Mesenchymal stem cell (in vitro differentiated cells and primary cell): ENCODE results near the gene ARHGAP24.

Experiments
- DNase-seq: peaks from one replicate; pipeline ENCODE4 v3.0.0-alpha.2; 2013
- H2AFZ ChIP-seq: one replicate; pipeline ENCODE4 v1.6.1; 2013; ENCODE audit warnings: low read depth, mild to moderate bottlenecking, control low read depth, inconsistent platforms, low read length, moderate library complexity
- H2AK5ac ChIP-seq: 2 replicates; pipeline ENCODE4 v1.6.1; 2013; ENCODE audit warnings: low read length, moderate library complexity, mild to moderate bottlenecking, inconsistent platforms; ENCODE audit not compliant: severe bottlenecking
- H2BK120ac ChIP-seq: one replicate; pipeline ENCODE4 v1.6.1; 2013; ENCODE audit warnings: low read depth, mild to moderate bottlenecking, inconsistent platforms, low read length, moderate library complexity
- H2BK12ac ChIP-seq, 2 experiments: one replicate each; pipeline ENCODE4 v1.6.1; 2013; ENCODE audit warnings: inconsistent platforms in 2 of 2, low read length in 2 of 2, mild to moderate bottlenecking in 2 of 2, moderate library complexity in 2 of 2, control low read depth in 1 of 2
- H2BK15ac ChIP-seq: one replicate; pipeline ENCODE4 v1.6.1; 2013; ENCODE audit warnings: mild to moderate bottlenecking, low read depth, inconsistent platforms; ENCODE audit not compliant: poor library complexity, severe bottlenecking
- H2BK5ac ChIP-seq: 2 replicates; pipeline ENCODE4 v1.6.1; 2013; ENCODE audit warnings: low read depth, mild to moderate bottlenecking, low read length, control low read depth, inconsistent platforms; ENCODE audit not compliant: poor library complexity, severe bottlenecking
- H3K14ac ChIP-seq, 2 experiments: one replicate each; pipeline ENCODE4 v1.6.1; 2013; ENCODE audit warnings: inconsistent platforms in 2 of 2, low read length in 2 of 2, control low read depth in 1 of 2, mild to moderate bottlenecking in 1 of 2, moderate library complexity in 1 of 2
- H3K18ac ChIP-seq, 2 experiments: one replicate each; pipeline ENCODE4 v1.6.1; 2013; ENCODE audit warnings: inconsistent platforms in 2 of 2, low read length in 2 of 2, control low read depth in 1 of 2, low read depth in 1 of 2, mild to moderate bottlenecking in 1 of 2
- H3K23ac ChIP-seq, 2 experiments: one replicate each; pipeline ENCODE4 v1.6.1; 2013; ENCODE audit warnings: inconsistent platforms in 2 of 2, low read length in 2 of 2, mild to moderate bottlenecking in 2 of 2, moderate library complexity in 2 of 2, control low read depth in 1 of 2
- H3K27ac ChIP-seq: 2 replicates; pipeline ENCODE4 v1.5.1; 2013; ENCODE audit warnings: mild to moderate bottlenecking, moderate library complexity, low read length, control low read depth, inconsistent platforms; ENCODE audit not compliant: poor library complexity, severe bottlenecking
- H3K27me3 ChIP-seq, 2 experiments: 2 replicates each; pipeline versions ENCODE4 v1.6.1 to v1.7.0; 2013; ENCODE audit warnings: low read length in 2 of 2, mild to moderate bottlenecking in 2 of 2, moderate library complexity in 2 of 2, control low read depth in 1 of 2, inconsistent platforms in 1 of 2; ENCODE audit not compliant: control insufficient read depth in 1 of 2, insufficient read depth in 1 of 2
- H3K36me3 ChIP-seq, 2 experiments: 2 replicates each; pipeline versions ENCODE4 v1.6.1 to v1.7.0; 2013; ENCODE audit warnings: low read length in 2 of 2, control low read depth in 1 of 2, inconsistent platforms in 1 of 2, low read depth in 1 of 2, mild to moderate bottlenecking in 1 of 2; ENCODE audit not compliant: insufficient read depth in 2 of 2, control insufficient read depth in 1 of 2
- H3K4ac ChIP-seq, 2 experiments: one replicate each; pipeline ENCODE4 v1.6.1; 2013; ENCODE audit warnings: inconsistent platforms in 2 of 2, low read length in 2 of 2, mild to moderate bottlenecking in 2 of 2, moderate library complexity in 2 of 2, control low read depth in 1 of 2, low read depth in 1 of 2
- H3K4me1 ChIP-seq: 2 replicates; pipeline ENCODE4 v1.6.1; 2013; ENCODE audit warnings: low read depth, low read length, control low read depth; ENCODE audit not compliant: control insufficient read depth, insufficient read depth
- H3K4me2 ChIP-seq: 2 replicates; pipeline ENCODE4 v1.6.1; 2013; ENCODE audit warnings: low read length, mild to moderate bottlenecking, inconsistent platforms; ENCODE audit not compliant: poor library complexity, severe bottlenecking
- H3K4me3 ChIP-seq, 2 experiments: 2 replicates each; pipeline versions ENCODE4 v1.5.1 to v1.7.0; 2013; ENCODE audit warnings: low read length in 2 of 2, mild to moderate bottlenecking in 2 of 2, control low read depth in 1 of 2, low read depth in 1 of 2; ENCODE audit not compliant: insufficient read depth in 1 of 2
- H3K79me1 ChIP-seq: replicated peaks from 2 replicates; pipeline ENCODE4 v1.6.1; 2013; ENCODE audit warnings: mild to moderate bottlenecking, control low read depth, low read length, inconsistent platforms; ENCODE audit not compliant: poor library complexity, severe bottlenecking
- H3K9ac ChIP-seq: 2 replicates; pipeline ENCODE4 v1.7.0; 2013; ENCODE audit warnings: mild to moderate bottlenecking, low read length, moderate library complexity
- H3K9me3 ChIP-seq: 2 replicates; pipeline ENCODE4 v1.7.0; 2013; ENCODE audit warnings: mild to moderate bottlenecking, low read length; ENCODE audit not compliant: control insufficient read depth
- H4K8ac ChIP-seq: one replicate; pipeline ENCODE4 v1.6.1; 2013; ENCODE audit warnings: inconsistent platforms, mild to moderate bottlenecking, low read length, moderate library complexity
- H4K91ac ChIP-seq: one replicate; pipeline ENCODE4 v1.6.1; 2013; ENCODE audit warnings: mild to moderate bottlenecking, low read length, inconsistent platforms
- WGBS: methylation state at CpG from one replicate; pipeline ENCODE4 v1.1.7; 2013; ENCODE audit warnings: mixed read lengths; 5-methylcytosine and 5-hydroxymethylcytosine counted together

The ARHGAP24 gene

GRCh38 chr4:86034616-86035015 is 559.7 kb downstream of the ARHGAP24 start:
- H2BK5ac ChIP-seq = no peak overlapping the region
- H4K8ac ChIP-seq = no peak overlapping the region
- H2BK120ac ChIP-seq = no peak overlapping the region
- no peaks in the 10 kb centered on the region for H3K9me3 ChIP-seq
- peak overlapping the region; percentile 76 for H3K9ac ChIP-seq
- H3K4me1 ChIP-seq = peaks cover 7% of the 10 kb centered on the region
- H3K36me3 ChIP-seq = no peaks in the 10 kb centered on the region
- DNase-seq = no peak
- no peak overlapping the region for H3K27ac ChIP-seq
- H4K91ac ChIP-seq = no peak overlapping the region
- H3K79me1 ChIP-seq = no peaks in the 10 kb centered on the region
- no peak overlapping the region for H3K4ac ChIP-seq
- H3K23ac ChIP-seq = no peak overlapping the region
- peak overlapping the region in 1 of 2 experiments; percentile 54 for H2BK12ac ChIP-seq
- no peak overlapping the region for H3K4me2 ChIP-seq
- WGBS = 99% methylated on average over 2 of the region's 2 CpGs
- no peak overlapping the region for H3K14ac ChIP-seq
- peak overlapping the region in 1 of 2 experiments; percentile 80 for H3K18ac ChIP-seq
- H2AK5ac ChIP-seq = no peak overlapping the region
- H2AFZ ChIP-seq = no peak overlapping the region
- H2BK15ac ChIP-seq = no peak overlapping the region
- H3K27me3 ChIP-seq = no peaks in the 10 kb centered on the region
- no peak overlapping the region for H3K4me3 ChIP-seq

GRCh38 chr4:86035688-86036087 is 560.7 kb downstream of the ARHGAP24 start:
- no peak for DNase-seq
- Histone ChIP-seq H4K91ac (no peak overlapping the region), H2BK15ac (no peak overlapping the region), H2AFZ (no peak overlapping the region), H4K8ac (no peak overlapping the region), H3K4me1 (peaks cover 5% of the 10 kb centered on the region), H3K79me1 (no peaks in the 10 kb centered on the region), H3K23ac (no peak overlapping the region), H3K4me3 (no peak overlapping the region), H3K9me3 (no peaks in the 10 kb centered on the region), H3K4me2 (no peak overlapping the region), H2AK5ac (no peak overlapping the region), H3K36me3 (no peaks in the 10 kb centered on the region), H3K27ac (peak overlapping the region; percentile 47), H3K27me3 (no peaks in the 10 kb centered on the region), H2BK120ac (no peak overlapping the region), H3K4ac (no peak overlapping the region), H2BK12ac (no peak overlapping the region), H3K14ac (no peak overlapping the region), H2BK5ac (no peak overlapping the region), H3K9ac (no peak overlapping the region), H3K18ac (no peak overlapping the region)
- WGBS = 95% methylated on average over 1 of the region's 1 CpG

- H3K4me2 ChIP-seq = peak overlapping the region; percentile 3
- H3K14ac ChIP-seq = no peak overlapping the region
- no peak overlapping the region for H3K18ac ChIP-seq
- no peak overlapping the region for H2BK5ac ChIP-seq
- no peak overlapping the region for H4K8ac ChIP-seq
- no peaks in the 10 kb centered on the region for H3K79me1 ChIP-seq
- H3K9ac ChIP-seq = no peak overlapping the region
- H2BK12ac ChIP-seq = no peak overlapping the region
- H2BK120ac ChIP-seq = no peak overlapping the region
- H2BK15ac ChIP-seq = no peak overlapping the region
- no peak overlapping the region for H2AK5ac ChIP-seq
- no peak overlapping the region for H2AFZ ChIP-seq
- no peak overlapping the region for H3K4ac ChIP-seq
- no peak overlapping the region for H3K4me3 ChIP-seq
- DNase-seq = peak; percentile 73
- 13% methylated on average over 2 of the region's 4 CpGs for WGBS
- H3K9me3 ChIP-seq = no peaks in the 10 kb centered on the region
- H3K36me3 ChIP-seq = no peaks in the 10 kb centered on the region
- H3K27me3 ChIP-seq = no peaks in the 10 kb centered on the region
- H4K91ac ChIP-seq = no peak overlapping the region
- H3K23ac ChIP-seq = no peak overlapping the region
- H3K4me1 ChIP-seq = peaks cover 5% of the 10 kb centered on the region
- peak overlapping the region; percentile 46 for H3K27ac ChIP-seq
These were observed 561.8 kb downstream of the ARHGAP24 start for GRCh38 chr4:86036736-86037135.

GRCh38 chr4:86038037-86038436 is 563.1 kb downstream of the ARHGAP24 start:
- Histone ChIP-seq H3K9ac (no peak overlapping the region), H2BK120ac (no peak overlapping the region), H2AK5ac (no peak overlapping the region), H3K4me2 (no peak overlapping the region), H4K91ac (no peak overlapping the region), H3K4me1 (peaks cover 3% of the 10 kb centered on the region), H2AFZ (no peak overlapping the region), H3K4me3 (no peak overlapping the region), H3K36me3 (no peaks in the 10 kb centered on the region), H2BK5ac (no peak overlapping the region), H2BK12ac (no peak overlapping the region), H2BK15ac (no peak overlapping the region), H3K18ac (no peak overlapping the region), H4K8ac (no peak overlapping the region), H3K27ac (no peak overlapping the region), H3K9me3 (no peaks in the 10 kb centered on the region), H3K4ac (no peak overlapping the region), H3K27me3 (no peaks in the 10 kb centered on the region), H3K14ac (no peak overlapping the region), H3K23ac (no peak overlapping the region), H3K79me1 (no peaks in the 10 kb centered on the region)
- no CpG with 5 or more reads among the region's 1 CpG for WGBS
- DNase-seq = no peak
